Astrocyte of the cerebellum (primary cell): ENCODE data around the gene PTPRN.

ENCODE experiments used
- DNase-seq: peaks from one replicate; pipeline ENCODE4 v3.0.0-alpha.2; 2011; ENCODE audit warnings: low read depth
- H3K4me3 ChIP-seq: 2 replicates; pipeline ENCODE4 v1.5.1; 2011; ENCODE audit warnings: mild to moderate bottlenecking, low read depth, low read length, moderate library complexity
- CTCF ChIP-seq: IDR thresholded peaks from 2 replicates; pipeline ENCODE4 v1.5.1; 2012; ENCODE audit warnings: low read length, low read depth, moderate library complexity, mild to moderate bottlenecking; ENCODE audit errors: missing control alignments
- in situ Hi-C: cut with HindIII; loops from 2 replicates; pipeline ENCODE4 v1.10.0; 2017; ENCODE audit warnings: low sequenced_read_pairs

The PTPRN gene

GRCh38 chr2:219272356-219272755 is 36.8 kb downstream of the PTPRN start:
- no peak overlapping the region for H3K4me3 ChIP-seq
- in situ Hi-C loops: no loop called here
- no peak for TF ChIP-seq CTCF
- no peak for DNase-seq

GRCh38 chr2:219271021-219271420 is 38.2 kb downstream of the PTPRN start:
- no peak for TF ChIP-seq CTCF
- H3K4me3 ChIP-seq: no peak overlapping the region
- in situ Hi-C loops: no loop called here
- DNase-seq: no peak

GRCh38 chr2:219270055-219270372 is 39.2 kb downstream of the PTPRN start:
- no peak for DNase-seq
- in situ Hi-C loops: no loop called here
- no peak for TF ChIP-seq CTCF
- H3K4me3 ChIP-seq: no peak overlapping the region

GRCh38 chr2:219269362-219270054 is 39.7 kb downstream of the PTPRN start:
- no peak overlapping the region for H3K4me3 ChIP-seq
- in situ Hi-C loops: no loop called here
- TF ChIP-seq CTCF: no peak
- DNase-seq: no peak

- no peak for DNase-seq
- in situ Hi-C loops: no loop called here
- no peak overlapping the region for H3K4me3 ChIP-seq
- TF ChIP-seq CTCF: no peak
Observed at GRCh38 chr2:219268294-219268693, 40.9 kb downstream of the PTPRN start.

- in situ Hi-C loops: no loop called here
- no peak for TF ChIP-seq CTCF
- no peak for DNase-seq
- H3K4me3 ChIP-seq: no peak overlapping the region
Observed at GRCh38 chr2:219266886-219267285, 42.3 kb downstream of the PTPRN start.
